HCT116 (cell line): Measurements from ENCODE around the gene IL10. TPM values are rescaled to one million over a fixed set of nuclear protein-coding genes. Genes with fewer than 3 reads are reported as not detected.

ENCODE experiments used
- ATAC-seq: fragments of 200-7000 bp; cut with Tn5 transposase; 2 replicates; pipeline ENCODE4 v1.9.1; 2020; ENCODE audit warnings: mild to moderate bottlenecking, moderate library complexity
- BruUV-seq: library from RNA; stranded (reverse); fragments of 400-500 nt; replicated peaks from 2 replicates; lab custom pipeline; 2021; lab: Mats Ljungman, UMichigan
- CTCF ChIA-PET: fragments of 300-600 bp; sonication (Branson Sonifier 250); formaldehyde crosslinking; loops from one replicate; lab custom pipeline; 2021; ENCODE audit warnings: antibody characterized with exemption; lab: Charles Lee
- POLR2A ChIA-PET: fragments of 300-600, 350-600 bp; sonication (Branson Sonifier 250); formaldehyde crosslinking; loops from one replicate; lab custom pipeline; 2021; ENCODE audit warnings: antibody characterized with exemption; lab: Charles Lee
- RAD21 ChIA-PET, 2 experiments: fragments of 300-600 bp; sonication (Branson Sonifier 250); formaldehyde crosslinking; loops; one replicate each; lab custom pipeline; 2023; ENCODE audit warnings: low total read pairs in 2 of 2; ENCODE audit not compliant: uncharacterized antibody in 2 of 2, unreplicated experiment in 2 of 2, low non-redundant PET in 1 of 2; lab: Charles Lee
- DNase-seq: peaks from one replicate; pipeline ENCODE4 v3.0.0-alpha.2; 2010; ENCODE audit warnings: low read depth, low spot score
- H2AFZ ChIP-seq: fragments of 200-600 bp; shearing (Covaris generic), sonication (generic); 2 replicates; pipeline ENCODE4 v1.6.1; 2017; ENCODE audit warnings: low read depth, mixed run types, mixed read lengths, antibody characterized with exemption, low read length; ENCODE audit not compliant: poor library complexity, severe bottlenecking
- H3K27ac ChIP-seq: 2 replicates; pipeline ENCODE4 v1.5.1; 2012; ENCODE audit warnings: low read depth, low read length
- H3K27me3 ChIP-seq: fragments of 200-600 bp; sonication (generic); 2 replicates; pipeline ENCODE4 v1.6.1; 2016; ENCODE audit warnings: mixed run types, low read length, mixed read lengths; ENCODE audit not compliant: insufficient read depth
- H3K36me3 ChIP-seq, 2 experiments: fragments of 200-500 bp in 1 of 2; fragments of 200-600 bp in 1 of 2; sonication (Bioruptor generic) in 1 of 2; sonication (generic) in 1 of 2; 2 replicates each; pipeline versions ENCODE4 v1.5.1 to v1.6.1; 2014 to 2016; ENCODE audit warnings: low read length in 2 of 2, inconsistent platforms in 1 of 2, mixed read lengths in 1 of 2, mixed run types in 1 of 2; ENCODE audit not compliant: insufficient read depth in 2 of 2, control insufficient read depth in 1 of 2
- H3K4me1 ChIP-seq, 2 experiments: fragments of 200-600 bp in 1 of 2; sonication (generic) in 1 of 2; 2 replicates each; pipeline versions ENCODE4 v1.5.1 to v1.6.1; 2012 to 2017; ENCODE audit warnings: low read length in 2 of 2, inconsistent platforms in 1 of 2, mild to moderate bottlenecking in 1 of 2, mixed read lengths in 1 of 2, mixed run types in 1 of 2, moderate library complexity in 1 of 2; ENCODE audit not compliant: insufficient read depth in 2 of 2, control insufficient read depth in 1 of 2
- H3K4me2 ChIP-seq: fragments of 200-600 bp; sonication (generic); 2 replicates; pipeline ENCODE4 v1.6.1; 2017; ENCODE audit warnings: mixed run types, low read length, mixed read lengths
- H3K4me3 ChIP-seq, 2 experiments: fragments of 200-600 bp in 1 of 2; sonication (generic) in 1 of 2; replicated peaks in 1 of 2; 2 replicates each; pipeline ENCODE4 v1.5.1; 2011 to 2016; ENCODE audit warnings: low read length in 2 of 2, control low read depth in 1 of 2, low read depth in 1 of 2, mild to moderate bottlenecking in 1 of 2, mixed read lengths in 1 of 2, mixed run types in 1 of 2
- H3K79me2 ChIP-seq: fragments of 200-600 bp; sonication (generic); 2 replicates; pipeline ENCODE4 v1.6.1; 2017; ENCODE audit warnings: mild to moderate bottlenecking, mixed run types, low read length, moderate library complexity, mixed read lengths; ENCODE audit not compliant: insufficient read depth
- H3K9ac ChIP-seq: fragments of 200-600 bp; sonication (generic); 2 replicates; pipeline ENCODE4 v1.6.1; 2016; ENCODE audit warnings: low read length, mixed read lengths
- H3K9me2 ChIP-seq: fragments of 200-600 bp; sonication (generic), shearing (Covaris generic); 2 replicates; pipeline ENCODE4 v1.6.1; 2017; ENCODE audit warnings: mixed run types, mild to moderate bottlenecking, moderate library complexity; ENCODE audit not compliant: insufficient read depth
- H3K9me3 ChIP-seq, 2 experiments: fragments of 200-500 bp in 1 of 2; fragments of 200-600 bp in 1 of 2; sonication (Bioruptor generic) in 1 of 2; sonication (generic) in 1 of 2; 2 replicates each; pipeline ENCODE4 v1.6.1; 2014 to 2017; ENCODE audit warnings: low read length in 2 of 2, mixed read lengths in 2 of 2, inconsistent platforms in 1 of 2, low read depth in 1 of 2, mild to moderate bottlenecking in 1 of 2, mixed run types in 1 of 2, moderate library complexity in 1 of 2; ENCODE audit not compliant: control insufficient read depth in 1 of 2, insufficient read depth in 1 of 2
- H4K20me1 ChIP-seq: fragments of 200-600 bp; sonication (generic), shearing (Covaris generic); 2 replicates; pipeline ENCODE4 v1.6.1; 2017; ENCODE audit warnings: mixed run types, mild to moderate bottlenecking, moderate library complexity; ENCODE audit not compliant: insufficient read depth
- ELF1 ChIP-seq: IDR thresholded peaks from 2 replicates; pipeline ENCODE4 v1.6.1; 2012; ENCODE audit warnings: low read depth, borderline replicate concordance
- EZH2phosphoT487 ChIP-seq: fragments of 200-600 bp; IDR thresholded peaks from 2 replicates; pipeline ENCODE4 v1.6.1; 2018; ENCODE audit warnings: antibody characterized with exemption, borderline replicate concordance
- JUND ChIP-seq: IDR thresholded peaks from 2 replicates; pipeline ENCODE4 v1.6.1; 2012
- POLR2A ChIP-seq: IDR thresholded peaks from 2 replicates; pipeline ENCODE4 v1.7.0; 2011; ENCODE audit warnings: borderline replicate concordance; ENCODE audit not compliant: insufficient read depth, insufficient read length; ENCODE audit errors: extremely low read depth
- POLR2AphosphoS5 ChIP-seq: IDR thresholded peaks from 2 replicates; pipeline ENCODE4 v1.6.1; 2011; ENCODE audit warnings: mild to moderate bottlenecking, low read depth, low read length, moderate library complexity
- SRF ChIP-seq: IDR thresholded peaks from 2 replicates; pipeline ENCODE4 v1.6.1; 2012; ENCODE audit warnings: low read depth
- TCF7L2 ChIP-seq: IDR thresholded peaks from 2 replicates; pipeline ENCODE4 v1.7.0; 2011; ENCODE audit warnings: borderline replicate concordance, inconsistent platforms; ENCODE audit not compliant: insufficient read depth, insufficient read length; ENCODE audit errors: extremely low read depth
- YY1 ChIP-seq: IDR thresholded peaks from 2 replicates; pipeline ENCODE4 v1.6.1; 2011; ENCODE audit warnings: low read length, low read depth, moderate library complexity, mild to moderate bottlenecking; ENCODE audit not compliant: insufficient replicate concordance; ENCODE audit errors: extremely low read depth
- ZFX ChIP-seq: fragments of 450-650 bp; IDR thresholded peaks from 2 replicates; pipeline ENCODE4 v1.6.1; 2017
- intact Hi-C: fragments of 100-400 bp; cut with micrococcal nuclease; formaldehyde crosslinking; loops from 2 replicates; pipeline ENCODE4 v1.10.0; 2022
- total RNA-seq: library from RNA; stranded (reverse); gene quantifications from one replicate; pipeline ENCODE4 v1.2.1, GENCODE V29; 2021; ENCODE audit not compliant: unreplicated experiment
- TF ChIP-seq, protein P1 (sequence below), 3 experiments: fragments of 200-600 bp in 1 of 3; sonication (generic) in 1 of 3; IDR thresholded peaks in 2 of 3; conservative IDR thresholded peaks in 1 of 3; 2 replicates each; pipeline ENCODE4 v1.5.1; 2012 to 2017; ENCODE audit warnings: low read depth in 2 of 3, low read length in 2 of 3, antibody characterized with exemption in 1 of 3, borderline replicate concordance in 1 of 3, control low read depth in 1 of 3, mild to moderate bottlenecking in 1 of 3, mixed read lengths in 1 of 3, mixed run types in 1 of 3, moderate library complexity in 1 of 3; ENCODE audit not compliant: insufficient read depth in 1 of 3

The IL10 gene
- total RNA-seq, 1 experiment from 2014 or later = not detected

DNA sequence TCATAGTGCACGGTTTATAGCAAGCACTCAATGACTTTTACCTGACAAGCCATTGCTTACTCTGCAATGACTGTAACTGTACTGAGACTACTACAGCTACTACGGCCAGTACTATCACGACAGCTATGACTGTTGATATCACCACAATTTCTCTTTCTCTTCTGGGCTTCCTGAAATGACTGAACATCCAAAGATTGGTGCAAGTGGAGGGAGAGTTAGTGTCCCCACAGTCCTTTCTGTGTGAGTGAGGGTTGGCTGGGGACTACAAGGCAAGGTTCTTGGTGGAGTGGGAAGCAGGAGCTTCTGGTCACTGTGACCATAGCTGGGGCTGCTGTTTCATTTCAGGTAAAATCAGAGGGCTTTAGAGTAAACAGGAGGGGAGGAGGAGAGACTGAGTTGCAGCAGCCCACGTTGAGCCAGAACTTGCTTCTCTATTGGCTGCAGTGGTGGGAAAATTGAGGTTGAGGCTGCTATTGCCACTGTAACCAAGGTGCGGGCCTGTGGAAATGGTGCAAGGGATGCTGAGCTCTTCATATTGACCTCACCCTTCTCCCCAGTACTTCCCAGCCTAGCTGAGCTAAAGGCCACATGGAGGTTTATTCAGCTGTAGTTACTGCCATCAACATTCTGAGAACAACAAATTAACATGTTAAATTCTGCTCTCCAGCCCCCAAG lies 14.1 kb upstream of the IL10 start:
- no peak overlapping the region for H3K4me2 ChIP-seq
- ChIA-PET CTCF (no interaction called here), RAD21 (no interaction called here), POLR2A (no interaction called here)
- H3K9ac ChIP-seq = no peak overlapping the region
- intact Hi-C loops = no loop called here
- H2AFZ ChIP-seq = no peak overlapping the region
- TF ChIP-seq EZH2phosphoT487 = no peak
- no peak for TF ChIP-seq ZFX
- TF ChIP-seq ELF1 = no peak
- no peak for TF ChIP-seq POLR2A
- TF ChIP-seq, protein P1, sequence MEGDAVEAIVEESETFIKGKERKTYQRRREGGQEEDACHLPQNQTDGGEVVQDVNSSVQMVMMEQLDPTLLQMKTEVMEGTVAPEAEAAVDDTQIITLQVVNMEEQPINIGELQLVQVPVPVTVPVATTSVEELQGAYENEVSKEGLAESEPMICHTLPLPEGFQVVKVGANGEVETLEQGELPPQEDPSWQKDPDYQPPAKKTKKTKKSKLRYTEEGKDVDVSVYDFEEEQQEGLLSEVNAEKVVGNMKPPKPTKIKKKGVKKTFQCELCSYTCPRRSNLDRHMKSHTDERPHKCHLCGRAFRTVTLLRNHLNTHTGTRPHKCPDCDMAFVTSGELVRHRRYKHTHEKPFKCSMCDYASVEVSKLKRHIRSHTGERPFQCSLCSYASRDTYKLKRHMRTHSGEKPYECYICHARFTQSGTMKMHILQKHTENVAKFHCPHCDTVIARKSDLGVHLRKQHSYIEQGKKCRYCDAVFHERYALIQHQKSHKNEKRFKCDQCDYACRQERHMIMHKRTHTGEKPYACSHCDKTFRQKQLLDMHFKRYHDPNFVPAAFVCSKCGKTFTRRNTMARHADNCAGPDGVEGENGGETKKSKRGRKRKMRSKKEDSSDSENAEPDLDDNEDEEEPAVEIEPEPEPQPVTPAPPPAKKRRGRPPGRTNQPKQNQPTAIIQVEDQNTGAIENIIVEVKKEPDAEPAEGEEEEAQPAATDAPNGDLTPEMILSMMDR (IDR thresholded peaks at IDR 0.05 in 2 of 3, conservative IDR thresholded peaks at IDR 0.05 in 1 of 3; ENCODE audit: borderline replicate concordance in 1 of 3, insufficient read depth in 1 of 3, low read depth in 2 of 3, low read length in 2 of 3) = no peak
- H4K20me1 ChIP-seq = no peaks in the 10 kb centered on the region
- H3K9me3 ChIP-seq = no peaks in the 10 kb centered on the region
- BruUV-seq = no TSS peak
- peaks cover 11% of the 10 kb centered on the region; the same call in 1 of the 2 replicates for H3K27me3 ChIP-seq
- DNase-seq (no peak), ATAC-seq (no peak)
- no peaks in the 10 kb centered on the region for H3K4me1 ChIP-seq
- no peak overlapping the region for H3K27ac ChIP-seq
- no peaks in the 10 kb centered on the region for H3K9me2 ChIP-seq
- H3K79me2 ChIP-seq = no peaks in the 10 kb centered on the region
- H3K4me3 ChIP-seq = no peak overlapping the region
- H3K36me3 ChIP-seq = no peaks in the 10 kb centered on the region

- Histone ChIP-seq H3K4me3 (no peak overlapping the region), H2AFZ (no peak overlapping the region), H3K4me2 (no peak overlapping the region), H4K20me1 (no peaks in the 10 kb centered on the region), H3K9ac (no peak overlapping the region), H3K4me1 (no peaks in the 10 kb centered on the region), H3K27ac (no peak overlapping the region), H3K27me3 (peaks cover 11% of the 10 kb centered on the region; the same call in 1 of the 2 replicates), H3K9me2 (no peaks in the 10 kb centered on the region), H3K9me3 (no peaks in the 10 kb centered on the region), H3K36me3 (no peaks in the 10 kb centered on the region), H3K79me2 (no peaks in the 10 kb centered on the region)
- DNase-seq = no peak
- POLR2A ChIA-PET = no interaction called here
- no TSS peak for BruUV-seq
- CTCF ChIA-PET = no interaction called here
- no peak for TF ChIP-seq TCF7L2
- TF ChIP-seq POLR2AphosphoS5 = no peak
- no peak for TF ChIP-seq JUND
- no peak for TF ChIP-seq POLR2A
- no peak for TF ChIP-seq SRF
- no peak for TF ChIP-seq EZH2phosphoT487
- no peak for TF ChIP-seq YY1
- intact Hi-C loops = no loop called here
- RAD21 ChIA-PET = no interaction called here
- no peak for ATAC-seq
Measured at GRCh38 chr1:206785182-206785765, 13.0 kb upstream of the IL10 start.
